Measurements from ENCODE around the gene SIAH1. TPM values are rescaled to one million over a fixed set of nuclear protein-coding genes. Genes with fewer than 3 reads are reported as not detected.

Gene SIAH1, protein sequence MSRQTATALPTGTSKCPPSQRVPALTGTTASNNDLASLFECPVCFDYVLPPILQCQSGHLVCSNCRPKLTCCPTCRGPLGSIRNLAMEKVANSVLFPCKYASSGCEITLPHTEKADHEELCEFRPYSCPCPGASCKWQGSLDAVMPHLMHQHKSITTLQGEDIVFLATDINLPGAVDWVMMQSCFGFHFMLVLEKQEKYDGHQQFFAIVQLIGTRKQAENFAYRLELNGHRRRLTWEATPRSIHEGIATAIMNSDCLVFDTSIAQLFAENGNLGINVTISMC
- 26.9 and 31.5 TPM in 2 replicates for total RNA-seq

DNA sequence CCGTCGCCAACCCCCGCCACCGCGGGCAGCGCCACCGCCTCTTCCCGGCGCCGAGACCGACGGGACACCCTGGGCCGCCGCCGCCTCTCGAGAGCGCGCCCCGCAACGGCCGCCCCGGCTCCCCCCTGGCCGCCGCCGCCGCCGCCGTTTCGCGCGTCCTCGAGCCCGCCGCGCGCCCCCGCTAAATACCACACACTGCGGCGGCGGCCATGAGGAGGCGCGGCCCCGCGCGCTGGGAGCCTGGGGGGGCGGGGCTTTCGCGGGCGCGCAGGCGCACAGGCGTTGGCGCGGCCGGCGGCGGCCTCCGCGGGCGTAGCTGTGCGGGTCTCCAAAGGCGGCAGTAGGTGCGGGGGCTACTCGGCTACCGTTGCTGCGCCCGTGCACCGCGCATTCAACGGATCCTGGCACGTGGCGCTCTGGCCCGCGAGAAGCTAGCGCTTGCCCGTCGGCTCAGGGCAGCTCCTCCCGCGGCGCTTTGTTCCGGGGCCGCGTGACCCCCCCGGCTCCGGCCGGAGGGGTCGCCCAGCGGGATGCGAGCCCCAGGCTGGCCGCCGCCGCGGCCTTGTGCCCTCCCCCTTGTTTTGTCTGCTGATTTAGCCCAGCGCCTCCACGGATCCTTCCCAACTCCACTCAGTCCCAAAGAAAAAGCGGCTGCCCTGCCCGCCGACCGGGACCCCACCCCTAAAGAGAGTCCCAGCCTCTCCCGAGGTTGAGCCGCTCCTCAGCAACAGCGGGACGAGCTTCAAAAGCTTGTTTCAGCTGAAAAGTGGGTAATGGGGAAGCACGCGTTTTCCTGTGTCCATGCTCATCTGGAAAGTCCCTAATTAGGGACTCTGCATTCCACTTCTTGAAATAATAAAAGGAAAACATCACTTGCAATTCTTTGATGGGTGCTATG is at the start of gene SIAH1:
Gene SIAH1 (minus strand): TSS at position 161 of the 898 bp plus-strand sequence. CDS start 22,985 bp downstream, outside the sequence.
- H3K9me3 Mint-ChIP-seq: no peaks in the 10 kb centered on the region
- peaks cover 33% of the 10 kb centered on the region for H3K4me1 Mint-ChIP-seq
- ChIA-PET CTCF (interaction anchor here (0.6 to 1.0 kb wide), 3 partner anchors 19 to 238 kb away, joined by 3 to 5 read pairs (median 4); no protein-coding TSS in a partner anchor), POLR2A (interaction anchor here (0.9 to 4.4 kb wide), 10 partner anchors 19 to 227 kb away, joined by 3 to 49 read pairs (median 4); partner anchors contain the start of genes LONP2 and N4BP1)
- H3K4me3 Mint-ChIP-seq: peak within 1 kb of the TSS; percentile 93
- intact Hi-C loops (cut with micrococcal nuclease): loop anchor here (1.0 kb wide), 4 partner anchors 19 to 223 kb away; no protein-coding TSS in a partner anchor
- peak within 1 kb of the TSS; percentile 90 for H3K27ac Mint-ChIP-seq
- no peaks in the 10 kb centered on the region for H3K27me3 Mint-ChIP-seq
- ATAC-seq (ENCODE audit: low read depth) (peak; percentile 80), DNase-seq (peak; percentile 97)
- TF ChIP-seq, protein P1, sequence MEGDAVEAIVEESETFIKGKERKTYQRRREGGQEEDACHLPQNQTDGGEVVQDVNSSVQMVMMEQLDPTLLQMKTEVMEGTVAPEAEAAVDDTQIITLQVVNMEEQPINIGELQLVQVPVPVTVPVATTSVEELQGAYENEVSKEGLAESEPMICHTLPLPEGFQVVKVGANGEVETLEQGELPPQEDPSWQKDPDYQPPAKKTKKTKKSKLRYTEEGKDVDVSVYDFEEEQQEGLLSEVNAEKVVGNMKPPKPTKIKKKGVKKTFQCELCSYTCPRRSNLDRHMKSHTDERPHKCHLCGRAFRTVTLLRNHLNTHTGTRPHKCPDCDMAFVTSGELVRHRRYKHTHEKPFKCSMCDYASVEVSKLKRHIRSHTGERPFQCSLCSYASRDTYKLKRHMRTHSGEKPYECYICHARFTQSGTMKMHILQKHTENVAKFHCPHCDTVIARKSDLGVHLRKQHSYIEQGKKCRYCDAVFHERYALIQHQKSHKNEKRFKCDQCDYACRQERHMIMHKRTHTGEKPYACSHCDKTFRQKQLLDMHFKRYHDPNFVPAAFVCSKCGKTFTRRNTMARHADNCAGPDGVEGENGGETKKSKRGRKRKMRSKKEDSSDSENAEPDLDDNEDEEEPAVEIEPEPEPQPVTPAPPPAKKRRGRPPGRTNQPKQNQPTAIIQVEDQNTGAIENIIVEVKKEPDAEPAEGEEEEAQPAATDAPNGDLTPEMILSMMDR (IDR thresholded peaks at IDR 0.05): no peak
- peaks cover 6% of the 10 kb centered on the region for H3K36me3 Mint-ChIP-seq (ENCODE audit: low read depth)

DNA sequence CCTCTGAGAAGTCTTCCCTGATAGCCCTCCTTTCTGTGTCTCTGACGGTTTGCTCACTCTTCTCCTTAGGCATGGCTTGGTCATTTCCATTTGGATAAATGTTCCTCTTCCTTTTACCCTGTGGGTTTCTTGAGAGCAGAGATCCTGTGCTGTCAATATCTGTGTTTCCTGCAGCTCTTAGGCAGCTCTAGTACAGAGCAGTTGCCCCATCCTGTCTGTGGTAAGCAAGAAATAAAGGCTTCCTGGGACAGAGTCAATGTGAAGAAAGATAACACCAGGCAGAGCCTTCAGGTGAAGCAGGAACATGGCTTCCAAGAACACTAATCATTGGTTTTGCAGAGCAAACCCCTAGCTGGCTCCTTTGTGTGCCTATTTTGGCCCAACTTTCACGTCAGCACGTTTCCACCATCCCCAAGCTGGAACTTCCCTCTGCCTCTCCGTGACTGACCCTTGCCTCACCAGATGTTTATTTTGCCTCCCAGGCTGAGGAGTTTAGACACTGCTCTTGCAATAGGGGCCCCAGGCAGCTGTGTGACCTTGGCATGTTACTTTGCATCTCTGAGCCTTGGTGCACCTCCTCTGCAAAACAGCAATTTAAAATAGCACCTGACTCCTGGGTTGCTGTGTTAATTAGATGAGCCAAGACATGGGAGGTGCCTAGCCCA is 49.6 kb upstream of the SIAH1 start:
- CTCF ChIA-PET: no interaction called here
- H3K4me1 Mint-ChIP-seq: peaks cover 58% of the 10 kb centered on the region
- H3K27me3 Mint-ChIP-seq: no peaks in the 10 kb centered on the region
- ATAC-seq (ENCODE audit: low read depth) (no peak), DNase-seq (no peak)
- no peaks in the 10 kb centered on the region for H3K36me3 Mint-ChIP-seq (ENCODE audit: low read depth)
- POLR2A ChIA-PET: interaction anchor here (1.4 kb wide), 2 partner anchors 23 to 49 kb away, joined by 3 to 6 read pairs; partner anchors contain the start of gene SIAH1
- H3K27ac Mint-ChIP-seq: peak overlapping the region; percentile 99
- H3K9me3 Mint-ChIP-seq: no peaks in the 10 kb centered on the region
- peak overlapping the region; percentile 3 for H3K4me3 Mint-ChIP-seq
- intact Hi-C loops (cut with micrococcal nuclease): loop anchor here (5.0 kb wide), 3 partner anchors 67 to 173 kb away; no protein-coding TSS in a partner anchor
- TF ChIP-seq, protein P1 (IDR thresholded peaks at IDR 0.05): no peak

DNA sequence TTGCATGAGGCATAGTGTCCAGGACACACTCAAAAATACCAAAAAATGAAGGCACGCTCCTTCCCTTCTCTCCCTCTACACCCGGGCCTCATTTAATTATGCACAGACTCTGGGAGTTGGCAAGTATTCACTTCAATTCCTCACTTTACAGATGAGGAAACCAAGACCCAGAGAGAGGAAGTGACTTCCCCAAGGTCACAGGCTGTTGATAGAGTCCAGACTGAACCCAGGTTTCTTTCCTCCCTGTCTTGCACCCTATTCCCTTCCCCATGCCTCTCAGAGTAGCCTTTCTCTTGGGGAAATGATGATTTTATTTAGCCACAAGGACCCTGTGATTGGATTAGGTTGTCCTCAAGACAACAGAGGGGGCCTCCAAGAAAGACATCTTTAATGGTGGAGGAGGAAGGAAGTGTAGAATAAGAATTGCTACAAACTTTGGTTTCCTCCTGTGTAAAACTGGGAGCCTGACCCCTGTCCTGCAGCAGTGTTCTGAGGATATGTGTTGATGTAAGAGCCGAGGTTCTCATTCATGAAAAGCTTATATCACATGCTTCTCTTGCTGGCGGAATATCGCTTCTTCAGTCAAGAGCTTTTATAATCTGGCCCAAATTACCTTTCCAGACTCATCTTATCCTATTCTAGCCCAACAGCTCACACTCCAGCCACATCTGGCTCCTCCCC is 48.8 kb upstream of the SIAH1 start:
- CTCF ChIA-PET: no interaction called here
- peak overlapping the region; percentile 48 for H3K4me3 Mint-ChIP-seq
- no peak for ATAC-seq (ENCODE audit: low read depth)

DNA sequence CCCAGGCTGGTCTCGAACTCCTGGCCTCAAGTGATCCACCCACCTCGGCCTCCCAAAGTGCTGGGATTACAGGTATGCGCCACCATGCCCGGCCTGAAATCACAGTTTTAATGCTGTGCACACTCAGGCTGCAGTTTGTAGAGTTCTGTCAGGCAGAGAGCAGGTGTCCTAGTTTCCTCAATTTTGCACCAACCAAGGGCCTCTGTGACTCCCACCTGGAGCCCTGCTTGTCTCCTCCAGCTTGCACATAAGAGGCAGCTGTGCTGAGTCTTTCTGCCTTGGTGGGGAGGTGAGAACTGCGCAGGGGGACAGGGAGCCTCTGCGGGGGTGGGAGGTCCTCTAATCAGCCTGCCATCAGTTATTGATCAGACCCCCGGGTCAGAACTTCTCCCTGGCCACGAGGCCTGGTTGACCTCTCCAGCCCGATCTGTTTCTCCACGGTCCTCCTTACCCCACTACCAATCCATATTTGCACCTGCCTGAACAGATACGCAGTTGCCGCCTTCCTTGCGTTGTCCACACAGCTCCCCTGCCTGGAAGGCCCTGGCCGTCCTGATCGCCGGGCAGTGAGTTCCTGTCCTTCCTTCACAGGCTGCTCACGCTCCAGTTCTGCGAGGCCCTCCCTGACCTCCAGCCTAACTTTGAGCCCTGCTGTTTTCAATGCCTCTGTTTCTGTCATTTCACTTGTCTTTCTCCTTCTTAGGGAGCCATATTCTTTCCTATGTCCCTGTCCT is 48.1 kb upstream of the SIAH1 start:
- ChIA-PET POLR2A (interaction anchor here (3.0 kb wide), 1 partner anchor 24 kb away, joined by 15 read pairs; no protein-coding TSS in a partner anchor), CTCF (no interaction called here)
- Mint-ChIP-seq H3K27ac (peak overlapping the region; percentile 99), H3K9me3 (peaks cover 2% of the 10 kb centered on the region), H3K4me1 (peaks cover 71% of the 10 kb centered on the region), H3K36me3 (ENCODE audit: low read depth) (peaks cover 2% of the 10 kb centered on the region), H3K4me3 (peak overlapping the region; percentile 48), H3K27me3 (no peaks in the 10 kb centered on the region)
- intact Hi-C loops (cut with micrococcal nuclease): loop anchor here (5.0 kb wide), 3 partner anchors 66 to 174 kb away; no protein-coding TSS in a partner anchor
- ATAC-seq (ENCODE audit: low read depth) (no peak), DNase-seq (no peak)
- TF ChIP-seq, protein P1 (IDR thresholded peaks at IDR 0.05): no peak

More for the DNA sequence above, 48.8 kb upstream of the SIAH1 start:
- Mint-ChIP-seq H3K27me3 (no peaks in the 10 kb centered on the region), H3K36me3 (ENCODE audit: low read depth) (peaks cover 2% of the 10 kb centered on the region), H3K27ac (peak overlapping the region; percentile 99), H3K9me3 (peaks cover 2% of the 10 kb centered on the region), H3K4me1 (peaks cover 64% of the 10 kb centered on the region)
- intact Hi-C loops (cut with micrococcal nuclease): loop anchor here (5.0 kb wide), 3 partner anchors 67 to 173 kb away; no protein-coding TSS in a partner anchor
- POLR2A ChIA-PET: interaction anchor here (1.4 kb wide), 1 partner anchor 48 kb away, joined by 6 read pairs; the partner anchor contains the start of gene SIAH1
- no peak for DNase-seq
- TF ChIP-seq, protein P1 (IDR thresholded peaks at IDR 0.05): no peak
